ELF-1 (cell line): ENCODE data around the gene PLCB1.

Source experiments
- DNase-seq: peaks from one replicate; pipeline ENCODE4 v3.0.0-alpha.2; 2016; ENCODE audit warnings: low read depth, low spot score

The PLCB1 gene

DNA sequence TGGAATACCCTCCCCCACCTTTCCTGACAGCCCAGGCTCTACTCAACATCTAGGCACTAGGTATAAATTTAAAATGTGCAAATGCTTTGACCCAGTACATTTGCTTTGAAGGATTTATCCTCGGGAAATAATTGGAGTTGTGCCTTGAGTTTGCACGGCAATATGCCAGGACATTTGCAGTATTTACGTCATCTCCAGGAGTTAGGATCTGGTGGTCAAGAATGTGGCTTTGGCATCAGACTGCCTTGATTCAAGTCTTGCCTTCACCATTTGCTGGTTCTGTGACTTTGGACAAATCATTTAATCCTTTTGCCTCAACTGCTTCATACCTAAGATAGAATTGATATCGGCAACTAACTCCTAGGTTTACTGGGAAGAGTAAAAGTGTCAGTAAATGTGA, 169.6 kb downstream of the PLCB1 start:
- DNase-seq = no peak

DNA sequence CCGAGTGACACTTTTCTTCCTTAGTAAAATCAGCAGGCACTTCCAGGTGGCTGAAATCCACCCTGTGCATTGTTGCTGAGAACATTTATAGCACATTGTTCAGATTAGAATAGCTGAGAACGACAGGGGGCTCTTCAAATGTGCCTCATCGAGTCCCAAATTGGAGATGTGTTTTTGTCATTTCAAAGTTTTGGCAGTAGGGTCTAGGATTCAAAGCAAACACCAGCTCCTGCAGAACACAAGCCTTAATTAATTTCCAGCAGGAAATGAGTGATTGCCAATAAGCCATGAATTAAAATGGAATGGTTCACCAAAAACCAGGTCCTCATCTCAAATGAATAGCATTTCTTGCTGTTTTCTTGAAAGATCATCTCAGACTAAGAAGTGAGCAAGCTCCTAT, 171.6 kb downstream of the PLCB1 start:
- no peak for DNase-seq

DNA sequence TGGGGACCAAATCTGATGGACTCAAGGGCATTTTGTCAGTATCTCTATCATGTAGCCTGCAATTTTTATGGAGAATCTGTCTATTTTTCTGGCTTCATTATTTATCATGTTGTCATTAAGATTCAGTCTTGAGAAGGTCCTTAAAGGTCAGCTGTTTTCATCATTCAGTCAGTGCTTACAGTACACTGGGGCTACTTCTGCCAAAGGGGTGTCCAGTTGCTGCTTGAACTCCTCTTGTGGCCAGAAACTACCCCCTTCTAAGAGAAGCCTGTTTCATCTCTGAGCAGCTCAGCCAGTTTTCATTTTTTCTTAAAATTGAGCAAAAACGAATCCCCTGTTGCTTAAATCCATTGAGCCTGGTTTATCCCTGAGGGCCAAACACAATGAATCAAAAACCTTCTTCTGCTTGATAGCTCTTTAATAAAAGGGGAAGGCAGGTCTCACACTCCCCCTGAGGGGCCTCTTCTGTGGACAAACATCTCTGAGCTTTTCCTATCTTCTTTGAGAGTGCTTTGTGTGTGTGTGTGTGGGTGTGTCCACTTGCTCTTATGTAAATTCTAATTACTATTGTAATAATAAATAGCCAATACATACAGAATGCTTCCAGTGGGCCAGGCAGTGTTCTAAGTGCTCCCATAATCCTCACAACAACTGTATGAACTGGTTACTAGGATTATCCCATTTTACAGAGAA, 172.2 kb downstream of the PLCB1 start:
- no peak for DNase-seq

DNA sequence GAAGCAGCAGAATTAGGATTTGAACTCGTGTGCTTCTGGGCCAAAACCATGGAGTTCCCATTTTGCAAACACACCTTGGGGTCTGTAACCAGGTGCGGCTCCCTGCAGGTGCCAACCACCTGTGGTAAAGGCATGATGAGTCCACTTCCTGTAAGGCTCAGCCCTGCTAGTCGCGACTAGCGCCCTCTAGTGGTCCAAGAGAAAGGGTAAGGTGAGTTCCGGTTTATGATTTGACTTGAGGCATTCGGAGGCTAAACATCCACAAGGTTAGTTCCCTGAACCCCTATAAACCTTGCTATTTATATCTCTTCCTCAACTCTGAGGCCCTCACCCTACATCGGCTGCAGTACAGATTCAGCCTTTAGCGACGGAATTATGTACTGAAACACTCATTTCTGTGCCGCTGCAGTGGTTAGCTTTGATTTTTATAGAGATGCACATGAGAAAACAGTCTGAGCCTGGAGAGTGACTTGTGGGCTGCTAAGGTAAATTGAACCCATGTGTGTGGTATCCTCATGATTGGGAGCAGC, 173.4 kb downstream of the PLCB1 start:
- DNase-seq = peak; percentile 68

DNA sequence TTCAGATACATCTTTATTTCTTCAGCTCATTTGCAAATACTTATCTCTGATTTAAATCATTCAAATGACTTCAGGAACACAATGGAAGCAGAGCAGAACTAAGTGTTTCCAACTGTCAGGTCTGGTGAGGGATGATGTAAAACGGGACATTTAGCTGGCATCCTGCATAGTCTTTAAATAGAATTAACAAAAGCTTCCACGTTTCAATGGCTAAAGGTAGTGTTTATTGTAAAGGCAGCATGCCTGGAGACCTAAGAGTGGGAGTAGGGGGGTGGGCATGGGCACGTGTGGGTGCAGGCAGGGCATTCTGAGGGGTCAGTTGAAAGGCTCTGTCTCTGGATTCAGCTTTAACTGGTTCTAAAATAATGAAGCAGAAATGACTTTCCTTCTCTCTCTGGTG, 174.9 kb downstream of the PLCB1 start:
- DNase-seq = no peak

DNA sequence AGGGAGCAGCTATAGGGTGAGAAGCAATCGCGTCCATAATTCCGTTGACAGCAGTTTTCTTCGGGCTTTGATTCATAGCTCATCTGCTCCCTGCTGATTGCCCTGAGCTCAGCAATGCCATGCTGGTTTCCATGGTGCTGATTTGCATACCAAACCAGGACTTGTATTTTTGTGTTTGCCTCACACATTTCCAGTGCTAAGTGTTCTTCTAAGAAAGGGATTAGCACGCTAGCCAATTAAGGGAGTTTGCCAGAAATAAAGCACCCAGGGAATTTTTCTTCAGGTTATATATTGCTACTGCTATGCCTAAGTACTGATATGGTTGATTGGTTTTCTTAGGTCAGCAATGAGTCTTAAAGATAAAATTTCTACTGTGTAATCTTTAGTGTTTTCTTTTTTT, 177.6 kb downstream of the PLCB1 start:
- DNase-seq = peak; percentile 16

DNA sequence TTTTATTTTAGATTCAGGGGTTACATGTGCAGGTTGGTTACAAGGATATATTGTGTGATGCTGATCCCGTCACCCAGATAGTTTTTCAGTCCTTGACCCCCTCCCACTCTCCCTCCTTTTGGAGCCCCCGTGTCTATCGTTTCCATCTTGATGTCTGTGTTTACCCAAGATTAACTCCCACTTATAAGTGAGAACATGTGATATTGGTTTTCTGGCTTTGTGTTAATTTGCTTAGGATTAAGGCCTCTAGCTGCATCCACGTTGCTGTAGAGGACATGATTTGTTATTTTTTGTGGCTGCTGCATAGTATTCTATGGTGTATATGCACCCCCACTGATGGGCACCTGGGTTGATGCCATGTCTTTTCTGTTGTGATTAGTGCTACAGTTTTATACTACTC, 178.6 kb downstream of the PLCB1 start:
- DNase-seq = no peak

DNA sequence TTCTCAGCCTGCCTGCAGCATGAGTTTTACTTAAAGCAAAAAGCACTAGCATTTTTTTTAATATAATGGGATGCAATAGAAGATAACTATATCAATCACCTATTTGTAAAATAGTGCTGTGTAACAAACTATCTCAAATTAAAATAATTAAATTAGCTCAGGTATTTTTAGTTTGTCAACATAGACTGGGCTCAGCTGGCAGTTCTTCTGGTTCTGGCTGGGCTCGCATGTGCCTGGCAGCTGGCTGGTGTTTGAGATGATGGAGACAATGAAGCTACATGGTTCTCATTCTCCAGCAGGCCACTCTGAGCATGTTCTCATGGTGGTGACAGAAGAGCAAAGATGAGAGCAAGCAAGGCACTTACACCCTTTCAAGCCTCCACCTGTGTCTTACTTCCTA, 181.0 kb downstream of the PLCB1 start:
- no peak for DNase-seq

DNA sequence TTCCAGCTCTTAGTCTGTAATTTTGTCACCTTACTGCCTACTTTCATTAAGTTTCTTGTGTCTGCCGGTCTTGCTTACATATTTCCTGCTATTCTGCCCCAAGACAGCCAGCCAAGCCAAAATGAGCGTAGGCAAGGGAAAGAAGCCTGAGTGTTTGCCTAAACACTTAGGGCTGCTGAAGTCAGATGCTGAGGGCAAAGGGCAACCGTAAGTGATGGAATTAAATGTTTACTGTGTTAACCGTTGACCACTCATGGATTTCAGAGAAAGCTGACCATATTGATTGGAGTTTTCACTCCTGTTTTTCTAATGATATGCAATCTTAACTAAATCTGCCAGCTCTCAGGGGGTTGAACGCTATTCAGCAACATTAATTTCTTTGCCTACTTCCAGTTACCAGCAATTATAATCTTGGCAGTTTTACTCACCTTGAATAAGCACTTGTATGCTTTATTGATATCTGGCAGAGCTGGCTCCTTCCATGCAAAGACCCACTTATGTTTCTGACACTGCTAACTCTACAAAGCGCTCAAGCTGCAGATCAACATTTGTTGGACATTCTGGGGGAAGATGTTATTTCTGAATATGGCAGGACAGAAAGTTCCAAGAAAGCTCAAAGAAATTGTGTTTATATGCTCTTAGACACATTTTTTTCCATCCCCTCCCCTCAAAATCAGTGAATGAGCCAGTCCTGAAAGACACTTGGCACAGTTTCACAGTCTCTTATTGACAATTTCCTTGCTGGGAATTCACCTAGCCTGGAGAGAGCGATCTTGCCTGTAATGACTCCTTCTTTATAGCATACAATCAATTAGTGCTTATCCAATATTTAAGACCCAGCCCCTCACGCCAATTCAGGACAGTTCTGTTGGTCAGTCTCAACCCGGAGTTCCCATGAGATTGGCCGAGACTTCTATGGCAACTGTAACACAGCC, 183.8 kb downstream of the PLCB1 start:
- DNase-seq = no peak

DNA sequence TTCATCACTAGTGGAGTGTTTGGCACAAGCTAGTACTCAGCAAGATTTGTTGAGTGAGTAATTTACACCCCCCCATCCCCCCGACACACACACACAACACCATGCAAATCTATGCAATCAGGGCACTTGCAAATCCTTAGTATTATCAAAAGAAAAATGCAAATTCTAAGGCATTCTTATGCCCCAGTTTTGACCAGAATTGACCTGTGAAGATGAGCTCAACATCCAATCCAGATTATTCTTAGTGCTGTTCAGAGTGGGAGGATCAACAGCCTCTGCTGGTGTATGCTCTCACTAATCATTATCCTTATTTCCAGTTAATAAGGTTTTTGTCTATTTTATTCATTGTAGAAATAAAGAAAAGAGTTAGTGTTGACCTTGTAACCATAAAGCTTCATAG, 185.4 kb downstream of the PLCB1 start:
- no peak for DNase-seq

DNA sequence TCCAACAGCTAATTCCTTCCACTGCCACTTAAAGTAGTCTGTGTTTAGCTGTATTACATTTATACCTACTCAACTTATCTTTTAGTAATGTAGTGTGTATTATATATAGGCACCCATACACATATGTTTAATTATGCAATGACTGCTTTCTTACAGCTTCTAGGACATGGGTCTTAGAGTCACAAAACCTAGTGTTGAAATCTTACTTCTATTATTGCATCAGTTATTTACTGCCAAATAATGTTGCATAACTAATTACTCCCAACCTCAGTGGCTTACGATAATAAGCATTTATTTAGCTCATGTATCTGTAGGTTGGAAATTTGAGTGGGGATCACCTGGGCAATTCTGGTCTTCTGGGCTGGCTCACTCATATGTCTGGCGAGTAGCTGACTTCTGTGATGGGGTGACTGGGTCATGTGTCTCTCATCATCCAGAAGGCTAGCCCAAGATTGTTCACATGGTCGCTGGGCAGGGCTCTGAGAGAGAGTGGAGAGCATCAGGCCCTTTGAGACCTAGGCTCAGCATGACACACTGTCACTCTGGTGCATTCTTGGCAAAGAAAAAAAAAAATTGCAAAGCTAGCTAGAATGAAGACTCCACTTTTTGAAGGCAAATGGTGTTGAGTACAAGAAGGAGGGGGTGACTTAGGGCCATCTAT, 187.0 kb downstream of the PLCB1 start:
- DNase-seq = no peak

DNA sequence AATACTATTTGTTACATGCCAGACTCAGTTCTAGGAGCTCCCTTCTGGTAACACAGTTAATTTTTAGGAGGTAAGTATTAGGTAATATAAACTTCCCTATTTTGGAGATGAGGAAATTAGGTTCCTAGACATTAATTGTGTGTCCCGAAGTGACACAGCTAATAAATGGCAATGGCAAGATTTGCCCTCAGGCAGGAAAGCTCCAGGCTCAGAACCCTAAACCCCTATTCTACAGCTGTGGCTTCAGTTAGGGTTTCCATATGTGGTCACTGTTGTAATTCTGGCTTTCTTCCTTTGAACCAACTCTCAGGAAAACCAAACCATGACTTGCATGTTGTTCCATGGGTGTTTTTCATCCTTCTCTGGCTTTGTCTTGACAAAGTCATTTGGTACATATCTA, 188.2 kb downstream of the PLCB1 start:
- no peak for DNase-seq

DNA sequence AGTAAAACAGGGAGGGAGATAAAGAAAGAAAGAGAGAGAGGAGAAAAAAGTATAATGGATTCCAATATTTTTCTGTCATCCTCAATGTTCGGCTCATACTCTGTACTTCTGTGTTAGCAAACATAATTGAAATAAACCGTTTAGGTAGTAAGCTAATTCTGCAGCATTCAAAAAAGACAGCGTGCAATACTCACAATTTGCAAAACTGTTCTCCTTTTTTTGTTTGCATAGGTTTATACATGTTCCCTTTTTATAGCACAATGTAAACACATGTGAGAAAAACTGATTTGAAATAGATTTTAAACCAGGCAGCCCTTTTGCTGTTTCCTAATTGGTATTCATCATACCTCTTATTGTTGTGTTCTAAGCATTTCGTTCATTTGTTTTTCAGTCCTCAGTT, 188.9 kb downstream of the PLCB1 start:
- no peak for DNase-seq

DNA sequence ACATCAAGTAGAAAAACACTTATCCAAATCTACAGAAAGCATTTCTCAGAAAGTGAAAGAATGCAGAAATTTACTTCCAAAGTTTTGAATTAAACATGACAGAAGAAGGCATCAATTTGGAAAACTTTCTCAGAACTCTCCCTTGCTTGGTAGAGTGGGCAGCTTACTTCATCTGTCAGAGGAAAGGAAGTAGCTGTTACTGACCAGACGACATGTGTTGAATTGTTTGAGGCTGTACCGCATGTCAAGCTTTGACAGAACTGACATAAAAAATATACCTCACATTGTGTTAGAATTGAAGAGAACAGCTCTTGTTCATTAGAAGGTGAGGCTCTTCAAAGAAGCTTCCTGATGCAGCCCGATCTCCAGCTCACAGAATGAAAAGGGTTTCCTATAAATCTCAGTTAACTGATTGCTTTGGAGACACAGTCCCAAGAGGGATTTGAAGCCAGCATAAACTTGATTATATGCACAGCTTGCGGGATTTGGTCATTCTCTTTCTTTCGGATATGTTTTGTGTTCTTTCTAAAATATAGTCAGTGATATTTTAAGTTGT, 190.7 kb downstream of the PLCB1 start:
- DNase-seq = no peak

DNA sequence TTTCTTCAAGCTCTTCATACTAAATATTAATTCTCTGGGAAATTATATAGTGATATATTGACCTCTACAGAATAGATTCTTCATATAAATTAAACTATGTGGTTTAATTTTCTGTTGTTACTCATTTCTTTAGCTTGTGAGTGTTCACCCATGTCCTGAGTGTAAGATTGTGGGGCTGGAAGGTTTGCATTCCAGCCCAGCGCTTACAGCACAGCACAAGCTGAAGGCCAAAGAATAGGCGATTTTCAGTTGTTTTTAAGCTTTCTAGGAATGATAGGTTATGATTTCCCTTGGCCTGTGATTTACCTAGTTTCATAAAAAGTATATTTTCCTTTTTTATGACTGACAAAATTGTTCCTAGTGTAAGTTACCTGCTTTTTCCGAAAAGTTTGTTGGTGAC, 194.1 kb downstream of the PLCB1 start:
- no peak for DNase-seq

DNA sequence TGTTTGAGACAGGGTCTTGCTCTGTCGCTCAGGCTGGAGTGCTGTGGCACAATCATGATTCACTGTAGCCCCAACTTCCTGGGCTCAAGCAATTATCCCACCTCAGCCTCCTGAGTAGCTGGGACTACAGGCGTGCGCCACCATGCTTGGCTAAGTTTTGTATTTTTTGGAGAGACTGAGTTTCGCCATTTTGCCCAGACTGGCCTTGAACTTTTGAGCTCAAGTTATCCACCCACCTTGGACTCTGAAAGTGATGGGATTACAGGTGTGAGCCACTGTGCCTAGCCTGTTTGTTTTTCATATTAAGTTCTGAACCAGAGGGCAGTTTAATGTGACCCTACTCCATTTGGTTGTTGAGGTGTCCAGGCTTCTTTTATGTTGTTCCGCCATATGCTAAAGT, 194.8 kb downstream of the PLCB1 start:
- DNase-seq = no peak

DNA sequence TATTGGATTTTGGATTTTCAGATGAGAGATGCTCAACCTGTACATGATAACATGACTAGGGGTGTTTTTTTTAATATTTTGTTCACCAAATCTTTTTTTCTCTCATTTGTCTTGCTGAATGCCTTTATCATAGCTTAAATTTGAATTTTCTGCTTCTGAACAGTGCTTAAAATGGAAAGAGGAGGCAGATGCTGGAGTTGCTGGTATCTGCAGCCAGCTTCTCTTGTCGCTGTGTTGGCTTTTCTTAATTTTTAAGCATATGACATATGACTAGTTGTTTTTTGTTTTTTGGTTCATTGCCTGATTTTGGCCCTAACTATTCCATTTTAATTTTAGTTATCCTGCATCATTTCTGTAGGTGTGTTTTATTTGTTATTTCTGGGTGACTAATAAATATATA, 196.1 kb downstream of the PLCB1 start:
- DNase-seq = no peak

DNA sequence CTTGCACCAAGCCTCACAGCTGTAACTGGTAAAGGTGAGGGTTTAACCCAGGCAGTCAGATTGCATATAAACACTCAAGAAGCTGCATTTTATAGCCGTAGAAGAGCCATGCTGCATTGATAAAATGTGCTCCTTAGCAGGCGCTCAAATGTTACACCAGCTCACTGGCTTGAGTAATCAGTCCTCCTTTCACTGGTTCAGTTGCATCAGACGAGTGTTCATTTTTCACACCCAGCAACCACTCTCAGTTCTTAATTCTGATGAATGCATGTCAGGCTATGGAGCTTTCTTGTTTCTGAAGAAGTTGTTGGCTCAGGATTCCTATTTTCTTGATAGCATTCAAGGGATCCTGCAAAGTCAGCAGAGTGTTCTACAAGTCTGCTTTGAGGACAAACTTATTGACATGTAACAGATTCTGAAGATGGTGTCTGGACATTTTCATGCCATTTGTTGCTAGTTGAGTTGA, 198.3 kb downstream of the PLCB1 start:
- no peak for DNase-seq

DNA sequence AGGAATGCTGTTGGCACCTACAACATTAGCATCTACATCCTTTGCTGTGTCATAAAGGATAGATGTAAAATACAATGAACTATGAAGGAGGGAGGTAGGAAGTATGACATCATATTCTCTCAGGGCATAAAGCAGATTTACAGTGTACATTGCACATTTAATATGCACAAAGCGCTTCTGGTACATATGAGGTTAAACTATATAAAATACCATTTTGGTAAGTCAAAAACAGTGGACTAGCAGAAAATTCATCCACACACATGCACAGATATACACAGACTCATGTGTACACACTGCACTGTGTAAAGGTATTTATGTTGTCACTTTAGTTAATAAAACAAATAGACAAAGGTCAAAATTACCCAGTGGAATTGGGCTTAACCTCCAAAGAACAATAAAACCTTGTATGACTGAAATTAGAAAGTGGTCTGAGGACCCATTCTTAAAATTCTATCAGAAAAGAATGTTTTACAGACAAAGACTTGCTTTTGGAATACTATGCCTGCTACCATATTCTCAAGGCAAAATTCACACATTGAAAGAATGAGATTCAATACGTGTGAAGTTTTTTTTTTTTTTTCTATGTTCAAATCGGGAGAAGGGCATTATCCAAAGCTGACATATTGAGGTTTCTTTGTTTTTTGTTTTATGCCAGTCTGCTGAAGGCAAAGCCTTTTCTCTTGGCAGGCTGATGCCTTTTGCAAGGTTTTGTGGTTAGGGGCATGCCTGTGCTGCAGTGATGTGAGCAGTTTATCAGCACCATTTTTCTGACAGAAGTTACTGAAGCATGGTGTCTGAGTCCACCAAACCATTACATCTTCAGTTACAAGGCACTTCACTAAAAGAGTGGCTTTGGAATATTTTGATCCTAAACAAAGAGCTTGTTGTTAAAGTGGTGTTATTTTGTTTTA, 199.0 kb downstream of the PLCB1 start:
- DNase-seq = no peak

DNA sequence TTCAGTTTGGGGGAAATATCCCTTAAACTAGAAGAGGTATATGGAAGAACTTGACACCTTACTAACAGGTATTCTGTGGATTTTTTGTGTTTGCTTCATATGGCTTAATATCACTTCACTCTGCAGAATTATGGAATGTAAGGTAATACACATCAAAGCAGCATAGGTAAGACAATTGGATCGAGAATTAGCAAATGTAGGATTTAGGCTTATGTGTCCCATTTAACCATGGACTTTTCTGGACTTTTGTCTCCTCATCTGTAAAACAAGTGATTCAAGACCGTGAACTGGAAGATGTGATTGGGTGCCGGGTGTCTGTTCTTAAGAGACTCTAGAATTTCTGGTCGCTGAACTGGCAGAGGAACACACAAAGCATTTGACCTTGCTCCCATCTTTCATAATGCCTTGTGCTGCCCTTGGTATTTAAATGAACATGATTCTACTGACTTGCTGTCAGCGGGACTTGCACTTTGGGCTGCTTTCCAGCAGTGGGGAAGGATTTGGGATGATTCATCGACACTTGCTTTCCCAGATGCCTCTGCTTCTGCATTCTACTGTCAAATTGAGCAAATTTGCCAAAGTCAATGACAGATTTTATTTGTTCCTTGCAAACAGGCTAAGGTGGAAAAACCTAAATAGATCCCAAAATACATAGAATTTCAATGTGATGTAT, 199.8 kb downstream of the PLCB1 start:
- DNase-seq = no peak
